ENCODE results near the gene COL2A1.

COL2A1 gene

DNA sequence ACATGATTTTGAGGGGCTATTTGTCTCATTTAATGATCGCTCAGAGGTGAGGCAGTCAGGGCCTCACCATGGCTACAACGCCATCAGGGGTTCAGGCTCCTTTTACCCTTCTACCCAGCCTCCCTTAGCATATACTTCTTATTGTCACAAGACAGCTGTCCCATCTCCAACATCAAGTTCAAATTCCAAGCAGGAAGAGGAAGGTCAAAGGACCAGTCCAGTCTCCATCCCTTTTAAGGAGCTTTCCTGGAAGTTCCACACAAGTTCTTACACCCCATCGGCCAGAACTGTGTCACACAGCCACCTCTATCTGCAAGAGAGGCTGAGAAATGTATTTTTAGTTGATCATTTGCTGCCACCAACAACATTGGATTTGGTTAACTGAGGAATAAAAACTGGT, 49.2 kb downstream of the COL2A1 start:
- ChIA-PET POLR2A (no interaction called here), CTCF (interaction anchor here (0.8 kb wide), 1 partner anchor 9 kb away, joined by 3 read pairs; no protein-coding TSS in a partner anchor)
- TF ChIP-seq, protein P1, sequence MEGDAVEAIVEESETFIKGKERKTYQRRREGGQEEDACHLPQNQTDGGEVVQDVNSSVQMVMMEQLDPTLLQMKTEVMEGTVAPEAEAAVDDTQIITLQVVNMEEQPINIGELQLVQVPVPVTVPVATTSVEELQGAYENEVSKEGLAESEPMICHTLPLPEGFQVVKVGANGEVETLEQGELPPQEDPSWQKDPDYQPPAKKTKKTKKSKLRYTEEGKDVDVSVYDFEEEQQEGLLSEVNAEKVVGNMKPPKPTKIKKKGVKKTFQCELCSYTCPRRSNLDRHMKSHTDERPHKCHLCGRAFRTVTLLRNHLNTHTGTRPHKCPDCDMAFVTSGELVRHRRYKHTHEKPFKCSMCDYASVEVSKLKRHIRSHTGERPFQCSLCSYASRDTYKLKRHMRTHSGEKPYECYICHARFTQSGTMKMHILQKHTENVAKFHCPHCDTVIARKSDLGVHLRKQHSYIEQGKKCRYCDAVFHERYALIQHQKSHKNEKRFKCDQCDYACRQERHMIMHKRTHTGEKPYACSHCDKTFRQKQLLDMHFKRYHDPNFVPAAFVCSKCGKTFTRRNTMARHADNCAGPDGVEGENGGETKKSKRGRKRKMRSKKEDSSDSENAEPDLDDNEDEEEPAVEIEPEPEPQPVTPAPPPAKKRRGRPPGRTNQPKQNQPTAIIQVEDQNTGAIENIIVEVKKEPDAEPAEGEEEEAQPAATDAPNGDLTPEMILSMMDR (IDR thresholded peaks at IDR 0.05; ENCODE audit: control extremely low read depth, extremely low read depth, low read depth, missing control alignments), result no peak
- DNase-seq (ENCODE audit: extremely low spot score), result no peak

DNA sequence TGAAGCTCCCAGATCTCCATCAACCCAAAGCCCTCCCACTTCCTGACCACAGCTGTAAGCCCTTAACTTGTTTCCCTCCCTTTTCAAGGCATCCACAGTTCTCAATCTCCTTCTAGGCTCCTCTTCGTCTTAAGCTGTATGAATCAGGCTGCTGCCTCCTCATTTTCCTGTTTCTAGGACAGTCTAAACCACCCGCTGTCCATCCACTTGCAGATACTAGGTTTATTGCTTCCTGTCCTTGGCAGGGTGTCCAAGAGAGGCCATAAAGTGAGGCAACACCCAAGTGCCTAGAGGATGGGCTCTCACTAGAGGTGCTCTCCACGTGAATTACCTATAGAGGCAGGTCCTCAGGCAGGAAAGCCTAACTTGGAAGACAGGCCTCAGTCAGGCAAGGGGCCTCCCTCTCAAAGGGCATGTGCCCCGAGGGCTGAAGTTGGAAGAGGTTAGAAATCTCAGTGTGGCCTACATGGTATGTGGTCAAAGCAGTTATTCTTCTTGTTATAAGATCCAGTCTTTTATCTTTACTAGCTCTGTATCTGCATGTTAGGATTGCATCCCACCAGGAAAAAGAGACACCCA, 49.7 kb downstream of the COL2A1 start:
- ChIA-PET POLR2A (no interaction called here), CTCF (interaction anchor here (0.8 to 1.5 kb wide), 2 partner anchors 8 to 25 kb away, joined by 3 read pairs; no protein-coding TSS in a partner anchor)
- TF ChIP-seq, protein P1 (IDR thresholded peaks at IDR 0.05; ENCODE audit: control extremely low read depth, extremely low read depth, low read depth, missing control alignments), result no peak
- DNase-seq (ENCODE audit: extremely low spot score), result no peak

DNA sequence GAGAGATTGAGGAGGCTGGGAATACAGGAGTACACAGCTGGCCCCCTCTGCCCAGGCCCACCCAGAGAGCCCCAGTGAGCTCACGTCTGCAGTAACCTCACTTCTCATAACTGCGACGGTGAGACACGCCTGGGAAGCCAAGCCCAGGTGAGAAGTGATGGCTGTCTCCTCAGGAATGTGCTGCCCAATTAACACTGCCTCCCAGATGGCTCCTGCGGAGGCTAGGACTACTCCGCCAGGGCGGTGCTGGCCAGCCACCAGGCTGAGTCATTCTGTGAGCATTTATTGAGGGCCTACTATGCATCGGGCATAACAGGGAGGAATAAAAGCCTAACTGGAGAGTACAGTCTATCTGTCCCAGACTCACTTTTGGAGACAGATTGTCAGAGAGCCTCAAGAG, 50.2 kb downstream of the COL2A1 start:
- TF ChIP-seq, protein P1 (IDR thresholded peaks at IDR 0.05; ENCODE audit: control extremely low read depth, extremely low read depth, low read depth, missing control alignments), result no peak
- ChIA-PET POLR2A (no interaction called here), CTCF (interaction anchor here (0.8 to 3.3 kb wide), 4 partner anchors 8 to 25 kb away, joined by 3 to 17 read pairs (median 4); partner anchors contain the start of gene TMEM106C)
- no peak for DNase-seq (ENCODE audit: extremely low spot score)

DNA sequence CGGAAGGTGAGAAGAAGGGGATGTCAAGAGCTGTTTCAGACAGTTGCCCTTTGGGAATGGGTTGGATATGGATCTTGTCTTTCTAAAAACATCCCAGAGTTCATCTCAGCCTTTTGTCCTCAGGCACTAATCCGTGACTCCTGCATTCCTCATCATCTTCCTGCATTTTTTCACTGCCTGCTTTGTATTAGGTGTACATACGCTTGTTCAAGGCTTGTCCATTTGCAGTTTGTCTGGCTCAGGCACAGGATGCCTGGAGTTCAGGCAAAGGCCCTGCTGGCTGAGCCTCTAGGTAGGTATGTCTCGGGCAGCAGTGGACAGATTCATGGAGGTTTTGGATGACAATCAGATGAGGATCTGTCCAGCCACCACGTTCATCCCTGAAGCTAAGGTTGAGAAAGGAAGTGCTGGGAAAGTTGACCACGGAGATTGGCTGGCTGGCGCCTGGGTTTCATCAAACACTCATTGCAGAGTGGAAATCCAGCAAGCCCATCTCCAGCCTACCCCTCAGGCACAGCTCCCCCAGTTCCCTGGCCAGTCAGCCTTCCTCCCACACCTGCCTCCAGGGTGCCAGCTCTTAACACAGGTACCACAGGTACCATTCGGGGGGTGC, 53.3 kb downstream of the COL2A1 start:
- CTCF ChIA-PET, result interaction anchor here (1.4 to 3.3 kb wide), 5 partner anchors 12 to 142 kb away, joined by 3 to 17 read pairs (median 7); partner anchors contain the start of genes TMEM106C and VDR
- TF ChIP-seq, protein P1 (IDR thresholded peaks at IDR 0.05; ENCODE audit: control extremely low read depth, extremely low read depth, low read depth, missing control alignments), result no peak
- POLR2A ChIA-PET, result no interaction called here
- no peak for DNase-seq (ENCODE audit: extremely low spot score)

DNA sequence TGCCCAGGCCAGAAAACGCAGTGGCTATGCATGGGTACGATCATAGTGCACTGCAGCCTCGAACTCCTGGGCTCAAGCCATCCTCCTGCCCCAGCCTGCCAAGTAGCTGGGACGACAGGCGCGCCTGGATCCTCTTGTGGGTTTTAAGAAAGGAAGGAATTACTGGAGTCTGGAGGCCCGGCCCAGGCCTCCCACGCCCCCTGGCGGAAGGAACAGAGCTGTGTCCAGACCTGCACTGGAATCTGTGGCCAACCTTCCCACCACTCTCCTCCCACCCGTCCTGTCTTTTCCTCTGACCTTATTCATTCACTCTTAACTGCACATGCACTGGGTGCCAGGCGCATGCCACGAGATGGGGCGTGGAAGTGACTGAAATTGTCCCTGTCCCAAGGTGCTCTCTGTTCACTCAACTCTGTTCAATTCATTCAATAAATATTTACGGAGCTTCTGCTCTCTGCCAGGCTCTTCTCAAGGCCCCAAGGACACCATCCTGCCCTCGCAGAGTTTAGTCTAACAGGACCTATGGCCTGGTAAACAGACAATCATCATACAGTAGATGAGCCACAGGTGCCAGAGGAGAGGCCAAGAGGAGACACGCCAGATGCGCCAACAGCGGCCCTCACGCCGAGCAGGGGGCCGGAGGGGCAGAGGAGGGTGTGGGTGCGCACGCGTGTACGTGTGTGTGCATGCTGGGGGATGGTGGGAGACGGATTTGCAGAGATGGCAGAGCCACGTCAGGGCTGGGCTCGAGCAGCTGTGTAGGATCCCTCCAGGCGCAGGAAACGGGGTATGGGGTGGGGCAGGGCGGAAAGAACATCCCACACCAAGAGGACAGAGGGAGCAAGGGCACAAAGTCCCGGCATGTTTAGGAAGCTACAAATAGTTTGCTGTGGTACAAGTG, 54.6 kb downstream of the COL2A1 start:
- DNase-seq (ENCODE audit: extremely low spot score), result peak; percentile 81
- TF ChIP-seq, protein P1 (IDR thresholded peaks at IDR 0.05; ENCODE audit: control extremely low read depth, extremely low read depth, low read depth, missing control alignments), result peak; percentile 86
- ChIA-PET POLR2A (no interaction called here), CTCF (interaction anchor here (0.7 to 3.3 kb wide), 54 partner anchors 9 to 668 kb away, joined by 3 to 33 read pairs (median 4); partner anchors contain the start of genes ASB8, TMEM106C and VDR)

DNA sequence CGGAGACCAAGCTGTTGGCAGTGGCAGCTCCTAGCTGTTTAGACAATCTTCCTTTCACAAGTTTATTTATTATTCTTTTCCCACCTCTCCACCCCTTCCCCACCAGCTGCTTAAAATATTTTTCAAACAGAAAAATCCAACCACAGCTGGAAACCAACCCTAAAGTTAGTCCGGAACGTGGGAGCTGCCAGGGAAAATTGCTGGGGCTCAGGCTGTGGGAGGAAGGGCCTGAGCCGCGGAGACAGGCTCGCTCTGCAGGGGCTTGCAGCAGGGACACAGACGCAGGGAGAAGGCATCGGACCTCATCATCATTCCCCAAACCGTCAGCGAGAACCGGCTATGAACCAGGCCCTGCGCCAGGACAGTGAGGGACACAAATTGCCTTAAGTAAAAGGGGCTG, 56.9 kb downstream of the COL2A1 start:
- POLR2A ChIA-PET, result interaction anchor here (0.6 kb wide), 1 partner anchor 241 kb away, joined by 3 read pairs; the partner anchor contains the start of gene RPAP3
- no peak for DNase-seq (ENCODE audit: extremely low spot score)
- TF ChIP-seq, protein P1 (IDR thresholded peaks at IDR 0.05; ENCODE audit: control extremely low read depth, extremely low read depth, low read depth, missing control alignments), result no peak
- CTCF ChIA-PET, result interaction anchor here (0.9 to 2.1 kb wide), 9 partner anchors 10 to 672 kb away, joined by 3 to 13 read pairs (median 4); partner anchors contain the start of gene TMEM106C
